IMR-90 (cell line): Measurements from ENCODE around the gene DLX6. TPM values are rescaled to one million over a fixed set of nuclear protein-coding genes. Genes with fewer than 3 reads are reported as not detected.

Source experiments
- ATAC-seq: fragments of 200-7000 bp; cut with Tn5 transposase; 2 replicates; pipeline ENCODE4 v1.9.1; 2020; ENCODE audit warnings: low read depth, mild to moderate bottlenecking, moderate library complexity
- BruUV-seq: library from RNA; stranded (reverse); fragments of 400-500 nt; replicated peaks from 2 replicates; lab custom pipeline; 2021; lab: Mats Ljungman, UMichigan
- CTCF ChIA-PET: fragments of 300-600 bp; formaldehyde crosslinking; extraction: SDS; loops from one replicate; lab custom pipeline; 2021; ENCODE audit warnings: antibody characterized with exemption; lab: Yijun Ruan, JAX
- POLR2A ChIA-PET: fragments of 300-600 bp; sonication (Branson Sonifier 250); formaldehyde crosslinking; loops from one replicate; lab custom pipeline; 2022; ENCODE audit warnings: antibody characterized with exemption; ENCODE audit not compliant: unreplicated experiment; lab: Charles Lee
- DNase-seq: peaks from one replicate; pipeline ENCODE4 v3.0.0; 2013
- H2AFZ ChIP-seq: replicated peaks from 2 replicates; pipeline ENCODE3; 2013; ENCODE audit warnings: low read length, mild to moderate bottlenecking; ENCODE audit not compliant: poor library complexity
- H2AK5ac ChIP-seq: 2 replicates; pipeline ENCODE4 v1.6.1; 2013; ENCODE audit warnings: low read depth, low read length, inconsistent platforms
- H2AK9ac ChIP-seq: replicated peaks from 2 replicates; pipeline ENCODE3; 2013; ENCODE audit warnings: mild to moderate bottlenecking, low read depth, low read length, moderate library complexity; ENCODE audit not compliant: poor library complexity
- H2BK120ac ChIP-seq: 2 replicates; pipeline ENCODE4 v1.6.1; 2013; ENCODE audit warnings: low read depth, low read length, inconsistent platforms
- H2BK15ac ChIP-seq: 3 replicates; pipeline ENCODE4 v1.6.1; 2013; ENCODE audit warnings: low read depth, low read length, inconsistent platforms
- H2BK20ac ChIP-seq: 2 replicates; pipeline ENCODE4 v1.6.1; 2013; ENCODE audit warnings: low read depth, mild to moderate bottlenecking, inconsistent platforms, low read length, moderate library complexity
- H2BK5ac ChIP-seq: 2 replicates; pipeline ENCODE4 v1.6.1; 2013; ENCODE audit warnings: mild to moderate bottlenecking, low read depth, low read length, inconsistent platforms; ENCODE audit not compliant: poor library complexity, severe bottlenecking
- H3K14ac ChIP-seq: replicated peaks from 2 replicates; pipeline ENCODE4 v1.6.1; 2013; ENCODE audit warnings: low read depth, low read length, inconsistent platforms
- H3K18ac ChIP-seq: 2 replicates; pipeline ENCODE4 v1.6.1; 2013; ENCODE audit warnings: low read depth, low read length, control low read depth
- H3K23ac ChIP-seq: 2 replicates; pipeline ENCODE4 v1.6.1; 2013; ENCODE audit warnings: low read depth, low read length, inconsistent platforms
- H3K27ac ChIP-seq: 2 replicates; pipeline ENCODE4 v1.5.1; 2013; ENCODE audit warnings: mild to moderate bottlenecking, control low read depth, low read length; ENCODE audit not compliant: insufficient read depth
- H3K27me3 ChIP-seq: 2 replicates; pipeline ENCODE4 v1.6.1; 2013; ENCODE audit warnings: low read length; ENCODE audit not compliant: control insufficient read depth, insufficient read depth
- H3K36me3 ChIP-seq: 2 replicates; pipeline ENCODE4 v1.6.1; 2013; ENCODE audit warnings: low read length, mixed read lengths; ENCODE audit not compliant: control insufficient read depth, insufficient read depth
- H3K4ac ChIP-seq: 2 replicates; pipeline ENCODE4 v1.6.1; 2013; ENCODE audit warnings: low read depth, low read length, inconsistent platforms
- H3K4me1 ChIP-seq: 2 replicates; pipeline ENCODE4 v1.6.1; 2013; ENCODE audit warnings: low read length, mixed read lengths; ENCODE audit not compliant: control insufficient read depth, insufficient read depth
- H3K4me2 ChIP-seq: 2 replicates; pipeline ENCODE4 v1.6.1; 2013; ENCODE audit warnings: low read depth, mild to moderate bottlenecking, control low read depth, low read length, moderate library complexity
- H3K4me3 ChIP-seq: 2 replicates; pipeline ENCODE4 v1.5.1; 2013; ENCODE audit warnings: low read depth, mild to moderate bottlenecking, control low read depth, low read length, moderate library complexity; ENCODE audit not compliant: insufficient read depth
- H3K56ac ChIP-seq: 2 replicates; pipeline ENCODE4 v1.6.1; 2013; ENCODE audit warnings: low read length, inconsistent platforms; ENCODE audit not compliant: insufficient read depth; ENCODE audit errors: extremely low read depth
- H3K79me1 ChIP-seq, 2 experiments: 2 replicates each; pipeline ENCODE4 v1.6.1; 2013; ENCODE audit warnings: low read length in 2 of 2, inconsistent platforms in 1 of 2, low read depth in 1 of 2
- H3K9ac ChIP-seq: 2 replicates; pipeline ENCODE4 v1.6.1; 2013; ENCODE audit warnings: low read depth, low read length, control low read depth
- H3K9me1 ChIP-seq: 2 replicates; pipeline ENCODE4 v1.6.1; 2013; ENCODE audit warnings: low read length, inconsistent platforms; ENCODE audit not compliant: insufficient read depth
- H3K9me3 ChIP-seq: 2 replicates; pipeline ENCODE4 v1.6.1; 2013; ENCODE audit warnings: low read length; ENCODE audit not compliant: control insufficient read depth, insufficient read depth
- H4K20me1 ChIP-seq: 2 replicates; pipeline ENCODE4 v1.6.1; 2013; ENCODE audit warnings: low read length, inconsistent platforms; ENCODE audit not compliant: insufficient read depth
- H4K5ac ChIP-seq: 2 replicates; pipeline ENCODE4 v1.6.1; 2013; ENCODE audit warnings: mild to moderate bottlenecking, low read depth, low read length, control low read depth
- H4K8ac ChIP-seq, 2 experiments: 2 replicates each; pipeline ENCODE4 v1.6.1; 2013; ENCODE audit warnings: low read depth in 2 of 2, low read length in 2 of 2, control low read depth in 1 of 2, inconsistent platforms in 1 of 2
- H4K91ac ChIP-seq: 2 replicates; pipeline ENCODE4 v1.6.1; 2013; ENCODE audit warnings: low read depth, low read length, inconsistent platforms; ENCODE audit not compliant: insufficient read depth
- CTCF ChIP-seq: conservative IDR thresholded peaks from 2 replicates; pipeline ENCODE4 v1.5.1; 2012; ENCODE audit warnings: mild to moderate bottlenecking, low read depth, low read length, improper control_type of control experiment
- SMC3 ChIP-seq: fragments of 150-350 bp; IDR thresholded peaks from 2 replicates; pipeline ENCODE4 v1.6.1; 2016; ENCODE audit warnings: low read depth, mild to moderate bottlenecking, antibody characterized with exemption, low read length, moderate library complexity
- WGBS, 2 experiments: methylation state at CpG; one replicate each; pipeline versions ENCODE4 v1.1.5 to v1.1.7; 2013; ENCODE audit warnings: missing lambda C conversion rate in 2 of 2; ENCODE audit not compliant: insufficient read length in 1 of 2; ENCODE audit errors: extremely low coverage in 2 of 2; 5-methylcytosine and 5-hydroxymethylcytosine counted together
- dilution Hi-C: fragments of 300-500 bp; cut with HindIII; formaldehyde crosslinking; loops from one replicate; pipeline ENCODE4 v1.14.3; 2018; ENCODE audit warnings: low sequenced_read_pairs; ENCODE audit not compliant: unreplicated experiment
- in situ Hi-C: fragments of 300-500 bp; cut with MboI; formaldehyde crosslinking; loops from 3 replicates; pipeline ENCODE4 v1.14.3; 2019; ENCODE audit warnings: low sequenced_read_pairs, inconsistent platforms, mixed read lengths
- intact Hi-C: fragments of 100-400 bp; cut with micrococcal nuclease; formaldehyde crosslinking; loops from 2 replicates; pipeline ENCODE4 v1.10.0; 2022
- polyA plus RNA-seq, 3 experiments: library from polyadenylated mRNA; depleted of rRNA; stranded (reverse); fragments of >200 nt; gene quantifications; 2 replicates each; pipeline ENCODE4 v1.2.3, GENCODE V29; 2012; ENCODE audit warnings: low replicate concordance in 1 of 3
- total RNA-seq: library from RNA; depleted of rRNA; stranded (reverse); fragments of >200 nt; gene quantifications from 2 replicates; pipeline ENCODE4 v1.2.3, GENCODE V29; 2012

Gene DLX6
- total and polyA plus RNA-seq, 2 of the 4 experiments (the other 2 are of a cell fraction) = not detected

DNA sequence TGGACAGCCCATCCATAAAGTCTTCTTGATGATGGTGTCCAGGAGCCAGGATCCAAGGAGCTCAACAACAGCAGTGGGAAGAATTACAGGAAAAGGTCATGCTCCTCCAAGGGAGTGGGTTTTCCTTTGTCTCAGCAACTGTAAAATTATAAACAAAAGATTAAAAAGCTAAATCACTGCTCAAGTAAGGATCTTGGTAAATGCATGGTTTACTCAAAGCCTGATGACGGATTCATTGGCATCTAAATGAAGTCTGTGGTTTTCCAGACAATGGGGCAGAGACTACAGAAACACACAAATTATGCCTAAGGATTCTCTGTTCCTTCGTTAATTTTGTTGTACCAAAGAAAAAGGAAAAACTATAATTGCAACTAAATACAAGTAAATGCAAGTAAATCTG, 36.4 kb upstream of the DLX6 start:
- Histone ChIP-seq H2AK5ac (no peak overlapping the region), H3K4me3 (no peak overlapping the region), H3K4me1 (no peaks in the 10 kb centered on the region), H2BK5ac (no peak overlapping the region), H4K5ac (no peak overlapping the region), H3K27me3 (no peaks in the 10 kb centered on the region), H3K18ac (no peak overlapping the region), H3K36me3 (no peaks in the 10 kb centered on the region), H3K9me1 (no peaks in the 10 kb centered on the region), H4K20me1 (no peaks in the 10 kb centered on the region), H3K56ac (no peak overlapping the region), H3K79me1 (no peaks in the 10 kb centered on the region), H3K23ac (no peak overlapping the region), H3K4me2 (no peak overlapping the region), H2BK20ac (no peak overlapping the region), H4K8ac (no peak overlapping the region), H3K9ac (no peak overlapping the region), H3K4ac (no peak overlapping the region), H3K27ac (no peak overlapping the region), H4K91ac (no peak overlapping the region), H2AK9ac (no peak overlapping the region), H2BK15ac (no peak overlapping the region), H3K14ac (no peak overlapping the region), H2AFZ (no peak overlapping the region), H2BK120ac (no peak overlapping the region), H3K9me3 (no peaks in the 10 kb centered on the region)
- no peak for TF ChIP-seq CTCF
- no peak for TF ChIP-seq SMC3
- no CpG with 5 or more reads among the region's 2 CpGs for WGBS, 2 experiments
- BruUV-seq = no TSS peak
- ATAC-seq (no peak), DNase-seq (no peak)
- in situ Hi-C loops = no loop called here
- intact Hi-C loops = no loop called here
- dilution Hi-C loops = no loop called here
- POLR2A ChIA-PET = interaction anchor here (0.6 kb wide), 1 partner anchor 23 kb away, joined by 4 read pairs; no protein-coding TSS in a partner anchor
- CTCF ChIA-PET = interaction anchor here (1.2 kb wide), 1 partner anchor 19 kb away, joined by 3 read pairs; no protein-coding TSS in a partner anchor
